Neural crest cell (in vitro differentiated cells): ENCODE results near the gene TBC1D25. TPM values are rescaled to one million over a fixed set of nuclear protein-coding genes. Genes with fewer than 3 reads are reported as not detected.

Experiments
- DNase-seq: peaks from one replicate; pipeline ENCODE4 v3.0.0; 2021; ENCODE audit warnings: low read depth, mixed read lengths, low spot score
- H3K27ac Mint-ChIP-seq: one replicate; pipeline ENCODE4 v1.8.0; 2021; ENCODE audit warnings: mild to moderate bottlenecking, mixed read lengths; ENCODE audit not compliant: unreplicated experiment
- H3K27me3 Mint-ChIP-seq: 2 replicates; pipeline ENCODE4 v1.8.0; 2021; ENCODE audit warnings: low read depth, mild to moderate bottlenecking, mixed read lengths
- H3K36me3 Mint-ChIP-seq: 2 replicates; pipeline ENCODE4 v1.8.0; 2021; ENCODE audit warnings: low read depth, mild to moderate bottlenecking, mixed read lengths
- H3K4me1 Mint-ChIP-seq: 2 replicates; pipeline ENCODE4 v1.8.0; 2021; ENCODE audit warnings: mixed read lengths
- H3K4me3 Mint-ChIP-seq: one replicate; pipeline ENCODE4 v1.8.0; 2021; ENCODE audit warnings: mild to moderate bottlenecking, mixed read lengths
- H3K9me3 Mint-ChIP-seq: 2 replicates; pipeline ENCODE4 v1.8.0; 2021; ENCODE audit warnings: mixed read lengths
- CTCF ChIP-seq: fragments of 200-600 bp; sonication (generic); conservative IDR thresholded peaks from 2 replicates; pipeline ENCODE4 v1.5.0; 2021; ENCODE audit warnings: antibody characterized with exemption, mild to moderate bottlenecking
- total RNA-seq: library from RNA; stranded (reverse); gene quantifications from 2 replicates; pipeline ENCODE4 v1.2.1, GENCODE V29; 2021

The TBC1D25 gene
- total RNA-seq, 1 donor from 2014 or later = 12.0 TPM

GRCh38 chrX:48590203-48591103 lies 50.9 kb downstream of the TBC1D25 start:
- TF ChIP-seq CTCF = no peak
- H3K36me3 Mint-ChIP-seq = peaks cover 4% of the 10 kb centered on the region

GRCh38 chrX:48591255-48591791 lies 51.8 kb downstream of the TBC1D25 start:
- peaks cover 4% of the 10 kb centered on the region for H3K36me3 Mint-ChIP-seq
- H3K4me3 Mint-ChIP-seq = no peak overlapping the region
- H3K4me1 Mint-ChIP-seq = no peaks in the 10 kb centered on the region
- H3K27ac Mint-ChIP-seq = no peak overlapping the region
- no peak for DNase-seq
- H3K9me3 Mint-ChIP-seq = no peaks in the 10 kb centered on the region
- no peak for TF ChIP-seq CTCF
- no peaks in the 10 kb centered on the region for H3K27me3 Mint-ChIP-seq

More at GRCh38 chrX:48590203-48591103, 50.9 kb downstream of the TBC1D25 start:
- Mint-ChIP-seq H3K4me3 (no peak overlapping the region), H3K9me3 (no peaks in the 10 kb centered on the region), H3K4me1 (no peaks in the 10 kb centered on the region), H3K27me3 (no peaks in the 10 kb centered on the region), H3K27ac (peak overlapping the region; percentile 35)
- DNase-seq = no peak

- Mint-ChIP-seq H3K4me3 (no peak overlapping the region), H3K36me3 (peaks cover 4% of the 10 kb centered on the region), H3K9me3 (peaks cover 2% of the 10 kb centered on the region), H3K27ac (no peak overlapping the region), H3K27me3 (no peaks in the 10 kb centered on the region), H3K4me1 (peaks cover 6% of the 10 kb centered on the region)
- no peak for TF ChIP-seq CTCF
- DNase-seq = no peak
Measured at GRCh38 chrX:48592971-48593370, 53.5 kb downstream of the TBC1D25 start.

- H3K27ac Mint-ChIP-seq = no peak overlapping the region
- H3K9me3 Mint-ChIP-seq = peaks cover 2% of the 10 kb centered on the region
- no peak for TF ChIP-seq CTCF
- H3K4me1 Mint-ChIP-seq = peaks cover 11% of the 10 kb centered on the region
- H3K27me3 Mint-ChIP-seq = no peaks in the 10 kb centered on the region
- H3K36me3 Mint-ChIP-seq = peaks cover 4% of the 10 kb centered on the region
- DNase-seq = no peak
- no peak overlapping the region for H3K4me3 Mint-ChIP-seq
Measured at GRCh38 chrX:48595929-48596328, 56.4 kb downstream of the TBC1D25 start.

- H3K27ac Mint-ChIP-seq = peak within 1 kb of the TSS; percentile 99
- H3K4me1 Mint-ChIP-seq = peaks cover 11% of the 10 kb centered on the region
- no peaks in the 10 kb centered on the region for H3K27me3 Mint-ChIP-seq
- H3K36me3 Mint-ChIP-seq = no peaks in the 10 kb centered on the region
- H3K9me3 Mint-ChIP-seq = peaks cover 2% of the 10 kb centered on the region
- TF ChIP-seq CTCF = no peak
- H3K4me3 Mint-ChIP-seq = peak within 1 kb of the TSS; percentile 96
- peak; percentile 74 for DNase-seq
Measured at GRCh38 chrX:48597353-48598264, 58.1 kb downstream of the TBC1D25 start, which contains the start of gene WDR13. TSS of gene WDR13 (plus strand) at chrX:48597492. CDS start at chrX:48597997, 505 bp downstream.
